Hepatocyte (in vitro differentiated cells): ENCODE data around the gene TENT5C.

Experiments used
- EZH2phosphoT487 ChIP-seq: fragments of 200-600 bp; sonication (generic); IDR thresholded peaks from one replicate; pipeline ENCODE4 v1.6.1; 2018; ENCODE audit warnings: antibody characterized with exemption, mild to moderate bottlenecking, low read depth, moderate library complexity; ENCODE audit not compliant: unreplicated experiment, severe bottlenecking
- TF ChIP-seq, protein P1 (sequence below): fragments of 200-600 bp; sonication (generic); IDR thresholded peaks from 2 replicates; pipeline ENCODE4 v1.5.1; 2016; ENCODE audit warnings: antibody characterized with exemption, mild to moderate bottlenecking; ENCODE audit not compliant: poor library complexity

- TF ChIP-seq EZH2phosphoT487: no peak
- TF ChIP-seq, protein P1, sequence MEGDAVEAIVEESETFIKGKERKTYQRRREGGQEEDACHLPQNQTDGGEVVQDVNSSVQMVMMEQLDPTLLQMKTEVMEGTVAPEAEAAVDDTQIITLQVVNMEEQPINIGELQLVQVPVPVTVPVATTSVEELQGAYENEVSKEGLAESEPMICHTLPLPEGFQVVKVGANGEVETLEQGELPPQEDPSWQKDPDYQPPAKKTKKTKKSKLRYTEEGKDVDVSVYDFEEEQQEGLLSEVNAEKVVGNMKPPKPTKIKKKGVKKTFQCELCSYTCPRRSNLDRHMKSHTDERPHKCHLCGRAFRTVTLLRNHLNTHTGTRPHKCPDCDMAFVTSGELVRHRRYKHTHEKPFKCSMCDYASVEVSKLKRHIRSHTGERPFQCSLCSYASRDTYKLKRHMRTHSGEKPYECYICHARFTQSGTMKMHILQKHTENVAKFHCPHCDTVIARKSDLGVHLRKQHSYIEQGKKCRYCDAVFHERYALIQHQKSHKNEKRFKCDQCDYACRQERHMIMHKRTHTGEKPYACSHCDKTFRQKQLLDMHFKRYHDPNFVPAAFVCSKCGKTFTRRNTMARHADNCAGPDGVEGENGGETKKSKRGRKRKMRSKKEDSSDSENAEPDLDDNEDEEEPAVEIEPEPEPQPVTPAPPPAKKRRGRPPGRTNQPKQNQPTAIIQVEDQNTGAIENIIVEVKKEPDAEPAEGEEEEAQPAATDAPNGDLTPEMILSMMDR: no peak
Measured at GRCh38 chr1:117675907-117676430, 70.1 kb downstream of the TENT5C start.
